HG03521 (cell line): ENCODE results near the gene PHLPP1.

Experiments used
- ATAC-seq: cut with Tn5 transposase; IDR thresholded peaks from one replicate; pipeline ENCODE4 v1.9.1; 2021; ENCODE audit warnings: mild to moderate bottlenecking, moderate library complexity; ENCODE audit not compliant: unreplicated experiment

The PHLPP1 gene

GRCh38 chr18:62976227-62976626 lies 260.9 kb downstream of the PHLPP1 start:
- ATAC-seq: no peak

GRCh38 chr18:62977512-62977911 lies 262.2 kb downstream of the PHLPP1 start:
- no peak for ATAC-seq

- no peak for ATAC-seq
Observed at GRCh38 chr18:62978251-62979049, 263.1 kb downstream of the PHLPP1 start.

- ATAC-seq: no peak
Observed at GRCh38 chr18:62979176-62979575, 263.8 kb downstream of the PHLPP1 start.

GRCh38 chr18:62979900-62980299 lies 264.6 kb downstream of the PHLPP1 start:
- ATAC-seq: no peak

- no peak for ATAC-seq
Observed at GRCh38 chr18:62981566-62981965, 266.2 kb downstream of the PHLPP1 start.

- no peak for ATAC-seq
Observed at GRCh38 chr18:62982600-62983251, 267.4 kb downstream of the PHLPP1 start.

GRCh38 chr18:62984656-62985315 lies 269.4 kb downstream of the PHLPP1 start:
- no peak for ATAC-seq

GRCh38 chr18:62986490-62986889 lies 271.1 kb downstream of the PHLPP1 start:
- ATAC-seq: no peak

GRCh38 chr18:62987055-62987830 lies 271.9 kb downstream of the PHLPP1 start:
- ATAC-seq: no peak

GRCh38 chr18:62987859-62988258 lies 272.5 kb downstream of the PHLPP1 start:
- no peak for ATAC-seq

- no peak for ATAC-seq
Observed at GRCh38 chr18:62988471-62988870, 273.1 kb downstream of the PHLPP1 start.

- no peak for ATAC-seq
Observed at GRCh38 chr18:62989195-62989594, 273.9 kb downstream of the PHLPP1 start.

GRCh38 chr18:62990653-62991052 lies 275.3 kb downstream of the PHLPP1 start:
- no peak for ATAC-seq

- ATAC-seq: no peak
Observed at GRCh38 chr18:62991389-62991788, 276.0 kb downstream of the PHLPP1 start.

- no peak for ATAC-seq
Observed at GRCh38 chr18:62991959-62992358, 276.6 kb downstream of the PHLPP1 start.

- no peak for ATAC-seq
Observed at GRCh38 chr18:62992877-62993365, 277.6 kb downstream of the PHLPP1 start.

- no peak for ATAC-seq
Observed at GRCh38 chr18:62996566-62996965, 281.2 kb downstream of the PHLPP1 start.

GRCh38 chr18:62997076-62997475 lies 281.7 kb downstream of the PHLPP1 start:
- ATAC-seq: no peak

- ATAC-seq: no peak
Observed at GRCh38 chr18:62998443-62998842, 283.1 kb downstream of the PHLPP1 start.

GRCh38 chr18:62999392-62999791 lies 284.1 kb downstream of the PHLPP1 start:
- ATAC-seq: no peak
